ENCODE measurements around the gene PVR. TPM values are rescaled to one million over a fixed set of nuclear protein-coding genes. Genes with fewer than 3 reads are reported as not detected.
A peak's percentile ranks its signal among the peaks of the same experiment; 100 is the strongest.

Gene PVR
- total and polyA plus RNA-seq, 2 of the 4 experiments (the other 2 are of a cell fraction), result 106 to 122 TPM

DNA sequence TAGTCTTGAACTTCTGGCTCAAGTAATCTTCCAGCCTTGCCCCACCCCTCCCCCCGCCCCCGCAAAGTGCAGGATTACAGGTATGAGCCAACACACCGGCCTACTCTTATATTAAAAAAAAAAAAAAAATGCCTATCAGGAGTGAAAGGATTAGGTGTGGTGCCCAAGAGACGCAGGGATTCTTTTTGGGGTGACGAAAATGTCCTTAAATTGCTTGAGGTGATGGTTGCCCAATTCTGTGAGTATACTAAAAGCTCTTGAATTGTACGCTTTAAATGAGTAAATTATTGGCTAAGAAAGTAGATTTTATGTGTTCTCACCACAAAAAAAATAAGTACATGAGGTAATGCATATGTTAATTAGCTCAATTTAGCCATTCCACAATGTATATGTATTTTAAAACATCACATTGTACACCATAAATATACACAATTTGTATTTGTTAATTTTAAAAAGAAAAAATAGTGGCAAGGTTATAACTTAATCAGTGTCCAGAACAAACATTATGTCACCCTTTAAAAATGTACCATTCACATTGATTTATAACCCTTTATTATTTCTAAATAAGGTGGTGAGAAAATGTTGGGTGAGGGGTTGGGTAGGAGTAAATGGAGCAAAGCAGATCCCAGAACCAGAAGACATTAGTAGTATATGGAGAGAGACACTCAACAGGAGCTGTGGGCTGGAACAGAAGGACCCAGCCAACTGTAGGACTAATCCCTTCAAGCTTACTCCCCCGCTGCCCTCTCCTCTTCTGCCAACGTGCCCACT is 26.4 kb upstream of the PVR start:
- H3K79me1 ChIP-seq (ENCODE audit: low read depth in 1 of 2, low read length in 2 of 2), result no peaks in the 10 kb centered on the region
- H3K4me2 ChIP-seq (ENCODE audit: low read depth, low read length), result no peak overlapping the region
- no peak overlapping the region for H4K91ac ChIP-seq (ENCODE audit: insufficient read depth, low read depth, low read length)
- no peak overlapping the region for H3K14ac ChIP-seq (replicated peaks; ENCODE audit: low read depth, low read length)
- no peak overlapping the region for H2AK9ac ChIP-seq (replicated peaks; ENCODE audit: low read depth, low read length, poor library complexity)
- peaks cover 2% of the 10 kb centered on the region; the same call in 1 of the 2 replicates for H3K4me1 ChIP-seq (ENCODE audit: control insufficient read depth, insufficient read depth, low read length)
- ATAC-seq (ENCODE audit: low read depth) (no peak), DNase-seq (no peak)
- H4K20me1 ChIP-seq (ENCODE audit: insufficient read depth, low read length), result no peaks in the 10 kb centered on the region
- in situ Hi-C loops (cut with MboI; ENCODE audit: low sequenced_read_pairs), result no loop called here
- CTCF ChIA-PET, result interaction anchor here (0.6 to 0.7 kb wide), 2 partner anchors 12 to 37 kb away, joined by 3 to 6 read pairs; no protein-coding TSS in a partner anchor
- no peak overlapping the region for H3K9ac ChIP-seq (ENCODE audit: low read depth, low read length)
- dilution Hi-C loops (cut with HindIII; ENCODE audit: low sequenced_read_pairs, unreplicated experiment), result no loop called here
- no peak overlapping the region for H2BK20ac ChIP-seq (ENCODE audit: low read depth, low read length)
- H3K23ac ChIP-seq (ENCODE audit: low read depth, low read length), result no peak overlapping the region
- no peaks in the 10 kb centered on the region for H3K9me1 ChIP-seq (ENCODE audit: insufficient read depth, low read length)
- H3K4ac ChIP-seq (ENCODE audit: low read depth, low read length), result 0 out of 2 replicates have a peak overlapping the region, but pooled peaks have one; percentile 8
- TF ChIP-seq, protein P1, sequence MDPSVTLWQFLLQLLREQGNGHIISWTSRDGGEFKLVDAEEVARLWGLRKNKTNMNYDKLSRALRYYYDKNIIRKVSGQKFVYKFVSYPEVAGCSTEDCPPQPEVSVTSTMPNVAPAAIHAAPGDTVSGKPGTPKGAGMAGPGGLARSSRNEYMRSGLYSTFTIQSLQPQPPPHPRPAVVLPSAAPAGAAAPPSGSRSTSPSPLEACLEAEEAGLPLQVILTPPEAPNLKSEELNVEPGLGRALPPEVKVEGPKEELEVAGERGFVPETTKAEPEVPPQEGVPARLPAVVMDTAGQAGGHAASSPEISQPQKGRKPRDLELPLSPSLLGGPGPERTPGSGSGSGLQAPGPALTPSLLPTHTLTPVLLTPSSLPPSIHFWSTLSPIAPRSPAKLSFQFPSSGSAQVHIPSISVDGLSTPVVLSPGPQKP (IDR thresholded peaks at IDR 0.05; ENCODE audit: borderline replicate concordance, low read depth, low read length), result no peak
- TF ChIP-seq SMC3 (IDR thresholded peaks at IDR 0.05; ENCODE audit: low read depth, low read length) (no peak), BHLHE40 (IDR thresholded peaks at IDR 0.05; ENCODE audit: low read depth, low read length) (no peak), FOS (IDR thresholded peaks at IDR 0.05; ENCODE audit: low read depth, low read length) (no peak), NFE2L2 (IDR thresholded peaks at IDR 0.05; ENCODE audit: low read depth, low read length) (no peak), MAFK (IDR thresholded peaks at IDR 0.05; ENCODE audit: low read depth, low read length) (no peak), RCOR1 (IDR thresholded peaks at IDR 0.05; ENCODE audit: insufficient replicate concordance, low read length) (no peak)
- H4K5ac ChIP-seq (ENCODE audit: low read depth, low read length), result no peak overlapping the region
- no peaks in the 10 kb centered on the region for H3K36me3 ChIP-seq (ENCODE audit: control insufficient read depth, insufficient read depth, low read length)
- H3K27ac ChIP-seq (ENCODE audit: insufficient read depth, low read length), result no peak overlapping the region
- POLR2A ChIA-PET (ENCODE audit: unreplicated experiment), result interaction anchor here (0.6 kb wide), 1 partner anchor 15 kb away, joined by 3 read pairs; no protein-coding TSS in a partner anchor
- no peak overlapping the region for H3K4me3 ChIP-seq (ENCODE audit: insufficient read depth, low read depth, low read length)
- WGBS, 2 experiments (ENCODE audit: extremely low coverage in 2 of 2, insufficient read length in 1 of 2), result no CpG with 5 or more reads among the region's 8 CpGs
- H3K9me3 ChIP-seq (ENCODE audit: control insufficient read depth, insufficient read depth, low read length), result no peaks in the 10 kb centered on the region
- no peak overlapping the region for H3K56ac ChIP-seq (ENCODE audit: extremely low read depth, insufficient read depth, low read length)
- intact Hi-C loops (cut with micrococcal nuclease), result no loop called here
- H2AK5ac ChIP-seq (ENCODE audit: low read depth, low read length), result no peak overlapping the region
- no peak overlapping the region for H2AFZ ChIP-seq (replicated peaks; ENCODE audit: low read length, poor library complexity)
- H3K18ac ChIP-seq (ENCODE audit: low read depth, low read length), result no peak overlapping the region
- H2BK120ac ChIP-seq (ENCODE audit: low read depth, low read length), result no peak overlapping the region
- no peak overlapping the region for H2BK5ac ChIP-seq (ENCODE audit: low read depth, low read length, poor library complexity, severe bottlenecking)
- no TSS peak for BruUV-seq (replicated peaks)
- H3K27me3 ChIP-seq (ENCODE audit: control insufficient read depth, insufficient read depth, low read length), result no peaks in the 10 kb centered on the region
- H2BK15ac ChIP-seq (ENCODE audit: low read depth, low read length), result no peak overlapping the region
- H4K8ac ChIP-seq (ENCODE audit: low read depth in 2 of 2, low read length in 2 of 2), result no peak overlapping the region
